HG03378 (cell line): ENCODE measurements around the gene FRY.
A peak's percentile ranks its signal among the peaks of the same experiment; 100 is the strongest.

Experiments
- ATAC-seq: cut with Tn5 transposase; IDR thresholded peaks from one replicate; pipeline ENCODE4 v1.9.1; 2021; ENCODE audit warnings: mild to moderate bottlenecking, moderate library complexity; ENCODE audit not compliant: unreplicated experiment

Gene FRY

GRCh38 chr13:32253911-32254399, 222.4 kb downstream of the FRY start:
- no peak for ATAC-seq

GRCh38 chr13:32254416-32254815, 222.8 kb downstream of the FRY start:
- ATAC-seq, result no peak

GRCh38 chr13:32254916-32255723, 223.5 kb downstream of the FRY start:
- no peak for ATAC-seq

- ATAC-seq, result no peak
Observed at GRCh38 chr13:32255724-32256109, 224.1 kb downstream of the FRY start.

GRCh38 chr13:32256243-32256642, 224.7 kb downstream of the FRY start:
- ATAC-seq, result no peak

GRCh38 chr13:32257649-32258048, 226.1 kb downstream of the FRY start:
- no peak for ATAC-seq

GRCh38 chr13:32259116-32259515, 227.5 kb downstream of the FRY start:
- no peak for ATAC-seq

GRCh38 chr13:32261567-32261966, 230.0 kb downstream of the FRY start:
- no peak for ATAC-seq

GRCh38 chr13:32262165-32262564, 230.6 kb downstream of the FRY start:
- ATAC-seq, result no peak

GRCh38 chr13:32262619-32263018, 231.0 kb downstream of the FRY start:
- no peak for ATAC-seq

GRCh38 chr13:32264407-32264806, 232.8 kb downstream of the FRY start:
- no peak for ATAC-seq

GRCh38 chr13:32265726-32266125, 234.2 kb downstream of the FRY start:
- no peak for ATAC-seq

- ATAC-seq, result no peak
Observed at GRCh38 chr13:32266130-32266529, 234.6 kb downstream of the FRY start.

GRCh38 chr13:32267836-32268439, 236.4 kb downstream of the FRY start:
- ATAC-seq, result peak; percentile 96

- no peak for ATAC-seq
Observed at GRCh38 chr13:32272021-32272683, 240.6 kb downstream of the FRY start.

- ATAC-seq, result no peak
Observed at GRCh38 chr13:32277839-32278238, 246.3 kb downstream of the FRY start.

GRCh38 chr13:32278426-32278825, 246.9 kb downstream of the FRY start:
- no peak for ATAC-seq

- ATAC-seq, result no peak
Observed at GRCh38 chr13:32281096-32281495, 249.5 kb downstream of the FRY start.

- no peak for ATAC-seq
Observed at GRCh38 chr13:32282096-32282711, 250.6 kb downstream of the FRY start.

GRCh38 chr13:32284927-32285632, 253.5 kb downstream of the FRY start:
- ATAC-seq, result no peak

- no peak for ATAC-seq
Observed at GRCh38 chr13:32285633-32285965, 254.0 kb downstream of the FRY start.
